Measurements from ENCODE around the gene ASCC2. TPM values are rescaled to one million over a fixed set of nuclear protein-coding genes. Genes with fewer than 3 reads are reported as not detected.
A peak's percentile ranks its signal among the peaks of the same experiment; 100 is the strongest.
"Not testable (repeated sequence)": the region's sequence is repeated elsewhere in the genome, so short reads cannot be mapped to it uniquely, and the experiment has no call there.

The ASCC2 gene
- total RNA-seq, 2 experiments from 2014 or later: 56.0 to 69.9 TPM

DNA sequence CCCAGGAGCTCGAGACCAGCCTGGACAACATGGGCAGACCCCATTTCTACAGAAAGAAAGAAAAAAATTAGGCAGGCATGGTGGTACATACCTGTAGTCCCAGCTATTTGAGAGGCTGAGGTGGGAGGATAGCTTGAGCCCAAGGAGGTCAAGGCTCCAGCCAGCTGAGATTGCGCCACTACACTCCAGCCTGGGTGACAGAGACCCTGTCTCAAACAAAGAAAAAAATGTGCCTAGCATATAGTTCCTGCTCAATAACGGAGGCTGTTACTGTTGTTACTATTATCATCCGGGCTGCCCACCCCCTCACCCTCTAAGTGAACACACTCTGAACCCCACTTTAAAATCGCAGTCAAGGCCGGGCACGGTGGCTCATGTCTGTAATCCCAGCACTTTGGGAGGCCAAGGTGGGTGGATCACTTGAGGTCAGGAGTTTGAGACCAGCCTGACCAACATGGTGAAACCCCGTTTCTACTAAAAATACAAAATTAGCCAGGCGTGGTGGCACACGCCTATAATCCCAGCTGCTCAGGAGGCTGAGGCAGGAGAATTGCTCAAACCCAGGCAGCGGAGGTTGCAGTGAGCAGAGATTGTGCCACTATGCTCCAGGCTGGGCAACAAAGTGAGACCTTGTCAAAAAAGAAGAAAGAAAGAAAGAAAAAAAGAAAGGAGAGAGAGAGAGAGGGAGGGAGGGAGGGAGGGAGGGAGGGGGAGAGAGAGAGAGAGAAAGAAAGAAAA, 83.2 kb downstream of the ASCC2 start:
- intact Hi-C loops (cut with DNase I, micrococcal nuclease); H3K27ac Mint-ChIP-seq; H3K9me3 Mint-ChIP-seq (ENCODE audit: low read depth); POLR2A ChIA-PET; H3K4me1 Mint-ChIP-seq; H3K27me3 Mint-ChIP-seq; ATAC-seq; DNase-seq; H3K4me3 Mint-ChIP-seq; H3K36me3 Mint-ChIP-seq (ENCODE audit: low read depth): not testable (repeated sequence)
- CTCF ChIA-PET: interaction anchor here (0.6 kb wide), 1 partner anchor 27 kb away, joined by 3 read pairs; no protein-coding TSS in a partner anchor

DNA sequence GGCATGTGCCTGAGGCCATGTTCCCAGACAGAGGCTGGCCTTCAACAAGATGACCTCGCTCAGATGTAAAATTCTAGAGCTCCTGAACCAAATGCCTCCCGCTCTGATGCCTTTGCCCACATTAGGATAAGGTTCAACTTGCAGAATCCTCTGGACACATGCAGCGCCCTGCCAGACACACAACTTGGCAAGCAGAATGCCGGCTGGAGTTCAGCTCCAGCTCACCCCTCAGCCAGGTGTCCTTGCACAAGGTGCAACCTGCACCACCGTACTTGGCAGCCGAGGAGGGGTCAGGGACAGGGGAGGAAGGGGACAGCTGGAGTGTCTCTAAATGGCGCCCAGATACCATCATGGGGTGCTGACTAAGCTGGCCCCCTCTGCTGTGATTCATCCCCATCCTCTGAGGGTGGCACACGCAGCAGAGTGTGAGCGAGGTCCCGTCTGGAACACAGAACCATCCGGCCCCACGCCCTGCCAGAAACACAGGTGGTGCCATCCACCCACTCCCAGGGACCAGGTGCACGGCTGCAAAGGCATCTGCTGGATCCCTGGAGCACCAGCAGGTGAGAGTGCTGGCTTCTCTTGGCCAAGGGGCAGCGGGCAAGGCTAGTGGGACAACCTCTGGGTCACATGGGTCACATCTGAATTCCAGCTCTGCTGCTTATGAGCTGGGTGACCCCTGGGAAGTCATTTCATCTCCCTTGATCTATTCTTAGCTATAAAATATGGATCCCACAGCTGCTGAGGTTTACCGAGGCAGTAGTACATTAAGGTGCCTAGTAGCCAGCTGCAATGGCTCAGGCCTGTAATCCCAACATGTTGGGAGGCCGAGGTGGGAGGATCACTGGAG, 84.0 kb downstream of the ASCC2 start:
- Mint-ChIP-seq H3K4me3 (no peak overlapping the region), H3K9me3 (ENCODE audit: low read depth) (no peaks in the 10 kb centered on the region), H3K27me3 (no peaks in the 10 kb centered on the region), H3K36me3 (ENCODE audit: low read depth) (peaks cover 8% of the 10 kb centered on the region), H3K4me1 (peaks cover 6% of the 10 kb centered on the region), H3K27ac (no peak overlapping the region)
- intact Hi-C loops (cut with DNase I, micrococcal nuclease): no loop called here
- no peak for ATAC-seq
- POLR2A ChIA-PET: no interaction called here
- DNase-seq: no peak
- CTCF ChIA-PET: interaction anchor here (0.6 kb wide), 1 partner anchor 26 kb away, joined by 3 read pairs; no protein-coding TSS in a partner anchor

DNA sequence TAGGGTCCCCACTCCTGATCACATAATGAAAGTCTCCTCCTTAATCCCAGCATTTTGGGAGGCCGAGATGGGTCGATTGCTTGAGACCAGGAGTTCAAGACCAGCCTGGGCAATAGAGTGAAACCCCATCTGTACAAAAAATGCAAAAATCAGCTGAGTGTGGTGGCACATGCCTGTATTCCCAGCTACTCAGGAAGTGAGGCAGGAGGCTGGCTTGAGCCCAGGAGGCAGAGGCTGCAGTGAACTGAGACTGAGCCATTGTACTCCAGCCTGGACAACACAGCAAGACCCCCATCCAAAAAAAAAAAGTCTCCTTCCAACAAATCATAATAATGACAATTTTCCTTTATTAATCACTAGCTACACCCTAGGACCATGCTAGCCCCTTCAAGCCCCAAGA, 86.4 kb downstream of the ASCC2 start:
- Mint-ChIP-seq H3K4me1 (peaks cover 6% of the 10 kb centered on the region), H3K9me3 (ENCODE audit: low read depth) (no peaks in the 10 kb centered on the region), H3K27me3 (no peaks in the 10 kb centered on the region), H3K36me3 (ENCODE audit: low read depth) (peaks cover 12% of the 10 kb centered on the region), H3K4me3 (no peak overlapping the region), H3K27ac (peak overlapping the region; percentile 42)
- intact Hi-C loops (cut with DNase I, micrococcal nuclease): no loop called here
- ChIA-PET CTCF (interaction anchor here (0.8 to 1.2 kb wide), 2 partner anchors 21 to 471 kb away, joined by 3 to 4 read pairs; no protein-coding TSS in a partner anchor), POLR2A (interaction anchor here (0.7 kb wide), 1 partner anchor 585 kb away, joined by 11 read pairs; no protein-coding TSS in a partner anchor)
- no peak for ATAC-seq
- DNase-seq: no peak

DNA sequence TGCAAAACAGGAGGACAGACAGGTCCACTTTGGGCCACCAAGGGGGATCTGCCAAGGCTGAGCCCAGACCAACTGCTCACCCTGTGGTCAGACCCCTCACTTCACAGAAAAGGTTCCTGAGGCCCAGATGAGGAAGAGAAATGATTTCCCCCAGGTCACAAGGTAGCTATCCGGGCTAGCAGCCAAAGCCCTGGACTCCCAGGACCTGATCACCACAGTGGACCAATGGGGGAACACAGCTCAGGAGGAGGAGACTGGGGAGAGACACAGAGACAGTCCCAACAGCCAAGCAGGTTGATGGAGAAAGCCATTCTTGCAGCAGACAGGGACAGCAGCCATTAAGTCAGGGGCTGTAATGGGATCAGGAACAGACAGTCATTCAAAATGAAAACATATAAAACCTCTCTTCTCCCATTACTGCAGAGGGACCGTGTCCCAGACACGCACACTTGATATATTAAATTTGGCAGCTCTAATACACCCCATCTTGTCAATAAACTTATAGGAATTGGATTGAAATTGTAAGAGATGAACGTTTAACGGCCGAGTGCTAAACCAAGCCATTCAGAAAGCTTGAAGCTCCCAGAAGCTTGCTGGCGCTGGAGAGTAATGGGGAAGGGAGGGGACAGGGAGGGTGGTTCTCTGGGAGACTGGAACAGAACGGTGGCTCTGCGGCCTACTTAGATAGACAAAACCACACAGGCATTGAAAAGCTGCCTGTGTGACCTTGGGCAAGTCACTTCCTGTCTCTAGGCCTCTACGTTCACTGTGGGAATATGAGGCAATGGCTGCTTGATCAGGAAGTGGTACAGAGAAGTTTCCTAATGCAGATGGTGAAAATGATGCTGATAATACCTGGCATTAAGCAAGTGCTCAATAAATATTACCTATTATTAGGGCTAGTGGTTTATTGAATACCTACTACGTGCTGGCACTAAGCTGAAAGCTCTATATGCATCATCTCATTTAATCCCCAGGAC, 87.2 kb downstream of the ASCC2 start:
- no peaks in the 10 kb centered on the region for H3K27me3 Mint-ChIP-seq
- ChIA-PET POLR2A (no interaction called here), CTCF (interaction anchor here (0.8 to 1.0 kb wide), 2 partner anchors 254 to 472 kb away, joined by 3 to 4 read pairs; no protein-coding TSS in a partner anchor)
- peak; percentile 74 for ATAC-seq
- no peaks in the 10 kb centered on the region for H3K9me3 Mint-ChIP-seq (ENCODE audit: low read depth)
- H3K4me3 Mint-ChIP-seq: no peak overlapping the region
- peaks cover 6% of the 10 kb centered on the region for H3K4me1 Mint-ChIP-seq
- peaks cover 12% of the 10 kb centered on the region for H3K36me3 Mint-ChIP-seq (ENCODE audit: low read depth)
- peak; percentile 34 for DNase-seq
- intact Hi-C loops (cut with DNase I, micrococcal nuclease): no loop called here
- peak overlapping the region; percentile 73 for H3K27ac Mint-ChIP-seq

DNA sequence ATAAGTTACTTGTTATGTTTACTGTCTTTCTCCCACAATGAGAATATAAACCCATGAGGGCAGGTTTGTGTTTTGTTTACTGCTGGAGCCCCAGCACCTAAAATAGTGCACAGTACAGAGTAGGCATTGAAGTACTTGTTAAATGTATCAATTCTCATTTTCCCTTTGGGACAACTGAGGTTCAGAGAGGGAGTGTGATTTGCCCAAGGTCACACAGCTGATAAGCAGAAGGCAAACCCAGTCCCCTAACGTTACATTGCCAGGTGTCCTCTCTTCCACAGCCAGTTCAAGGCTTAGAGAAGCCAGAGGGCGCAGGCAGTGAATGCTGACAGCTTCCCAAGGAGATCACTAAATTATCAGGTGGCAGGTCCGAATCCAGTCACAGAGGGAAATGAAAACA, 88.0 kb downstream of the ASCC2 start:
- POLR2A ChIA-PET: no interaction called here
- no peak overlapping the region for H3K27ac Mint-ChIP-seq

DNA sequence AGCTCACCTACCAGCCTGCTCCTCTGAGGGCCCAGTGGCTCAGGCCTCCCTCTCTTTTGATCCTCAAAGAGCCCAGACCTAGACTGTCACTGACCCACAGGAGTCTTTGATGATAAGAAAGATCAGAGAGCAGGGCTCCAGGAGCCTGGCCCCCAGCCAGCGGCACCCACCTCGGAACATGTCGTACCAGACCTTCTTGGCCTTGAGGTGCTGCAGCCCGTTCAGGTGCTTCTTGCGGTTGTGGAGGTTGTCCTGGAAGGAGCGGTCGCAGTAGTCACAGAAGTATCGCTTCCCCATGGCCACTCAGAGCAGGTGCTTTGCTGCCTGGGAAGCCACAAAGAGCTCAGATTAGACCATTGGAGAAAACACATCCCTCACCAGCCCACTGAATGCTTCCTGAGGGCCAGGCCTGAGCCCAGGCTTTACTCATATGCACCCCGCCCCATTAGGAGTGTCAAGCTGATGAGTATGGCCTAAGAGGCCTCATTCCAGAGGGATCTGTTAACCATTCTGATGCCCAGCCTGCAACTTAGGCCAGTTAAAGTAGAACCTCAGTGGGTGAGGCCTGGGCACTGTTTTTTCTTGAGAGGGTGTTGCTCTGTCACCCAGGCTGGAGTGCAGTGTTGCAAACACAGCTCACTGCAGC, 89.7 kb downstream of the ASCC2 start:
- no peak for DNase-seq
- Mint-ChIP-seq H3K36me3 (ENCODE audit: low read depth) (peaks cover 14% of the 10 kb centered on the region), H3K27me3 (no peaks in the 10 kb centered on the region), H3K4me3 (no peak overlapping the region), H3K4me1 (peaks cover 6% of the 10 kb centered on the region), H3K27ac (no peak overlapping the region), H3K9me3 (ENCODE audit: low read depth) (no peaks in the 10 kb centered on the region)
- ATAC-seq: no peak
- intact Hi-C loops (cut with DNase I, micrococcal nuclease): no loop called here
- CTCF ChIA-PET: interaction anchor here (0.6 kb wide), 1 partner anchor 17 kb away, joined by 3 read pairs; no protein-coding TSS in a partner anchor
- POLR2A ChIA-PET: no interaction called here

More for the DNA sequence above, 88.0 kb downstream of the ASCC2 start:
- no peaks in the 10 kb centered on the region for H3K27me3 Mint-ChIP-seq
- no peak for DNase-seq
- intact Hi-C loops (cut with DNase I, micrococcal nuclease): no loop called here
- CTCF ChIA-PET: no interaction called here
- ATAC-seq: no peak
- H3K4me1 Mint-ChIP-seq: peaks cover 6% of the 10 kb centered on the region
- peaks cover 14% of the 10 kb centered on the region for H3K36me3 Mint-ChIP-seq (ENCODE audit: low read depth)
- no peak overlapping the region for H3K4me3 Mint-ChIP-seq
- H3K9me3 Mint-ChIP-seq (ENCODE audit: low read depth): no peaks in the 10 kb centered on the region

DNA sequence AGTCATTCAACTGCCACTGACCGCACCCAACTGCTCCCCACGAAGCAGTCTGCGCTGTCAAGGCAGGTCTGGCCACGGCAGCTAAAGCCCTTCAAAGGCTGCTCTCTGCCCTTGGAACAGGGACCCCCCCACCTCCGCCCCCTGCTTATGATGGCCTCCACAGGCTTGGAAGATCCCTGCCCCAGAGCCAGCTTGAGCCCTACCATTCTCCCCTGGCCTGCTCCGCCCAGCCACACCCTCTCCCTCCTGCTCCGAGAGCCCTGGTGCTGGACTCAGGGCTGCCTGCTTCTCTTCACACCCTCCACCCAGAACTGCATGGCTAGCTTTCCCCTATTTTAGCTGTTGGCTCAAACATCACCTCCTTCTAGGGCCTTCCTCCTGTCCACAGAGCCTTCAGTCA, 90.2 kb downstream of the ASCC2 start:
- Mint-ChIP-seq H3K27me3 (no peaks in the 10 kb centered on the region), H3K27ac (no peak overlapping the region), H3K4me1 (peaks cover 6% of the 10 kb centered on the region), H3K36me3 (ENCODE audit: low read depth) (peaks cover 14% of the 10 kb centered on the region), H3K9me3 (ENCODE audit: low read depth) (no peaks in the 10 kb centered on the region), H3K4me3 (no peak overlapping the region)
- DNase-seq (no peak), ATAC-seq (no peak)
- ChIA-PET CTCF (interaction anchor here (0.6 kb wide), 1 partner anchor 17 kb away, joined by 3 read pairs; no protein-coding TSS in a partner anchor), POLR2A (no interaction called here)
- intact Hi-C loops (cut with DNase I, micrococcal nuclease): no loop called here

DNA sequence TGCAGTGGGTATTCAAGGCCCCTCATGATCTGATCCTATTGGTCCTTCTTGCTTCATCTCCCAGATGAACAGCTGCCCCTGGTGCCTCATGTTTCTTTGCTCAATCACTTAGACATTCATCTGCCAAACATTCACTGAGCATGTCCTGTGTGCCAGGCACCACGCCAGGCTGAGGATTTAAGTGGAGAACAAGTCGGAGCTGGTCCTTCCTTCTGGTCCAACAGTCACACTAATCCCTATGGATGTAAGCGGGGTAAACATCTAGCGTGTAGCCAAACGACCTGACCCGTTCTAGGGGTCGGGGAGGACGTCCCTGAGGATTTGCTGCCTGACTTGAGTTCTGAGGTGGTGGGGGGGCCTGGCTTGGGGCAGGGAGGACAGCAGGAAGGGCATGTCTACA, 93.2 kb downstream of the ASCC2 start:
- intact Hi-C loops (cut with DNase I, micrococcal nuclease): no loop called here
- no peaks in the 10 kb centered on the region for H3K27me3 Mint-ChIP-seq
- POLR2A ChIA-PET: no interaction called here
- H3K4me1 Mint-ChIP-seq: no peaks in the 10 kb centered on the region
- H3K4me3 Mint-ChIP-seq: no peak overlapping the region
- peaks cover 8% of the 10 kb centered on the region for H3K36me3 Mint-ChIP-seq (ENCODE audit: low read depth)
- DNase-seq: no peak
- no peaks in the 10 kb centered on the region for H3K9me3 Mint-ChIP-seq (ENCODE audit: low read depth)
- CTCF ChIA-PET: interaction anchor here (1.6 kb wide), 1 partner anchor 31 kb away, joined by 3 read pairs; no protein-coding TSS in a partner anchor
- H3K27ac Mint-ChIP-seq: no peak overlapping the region
- ATAC-seq: no peak

DNA sequence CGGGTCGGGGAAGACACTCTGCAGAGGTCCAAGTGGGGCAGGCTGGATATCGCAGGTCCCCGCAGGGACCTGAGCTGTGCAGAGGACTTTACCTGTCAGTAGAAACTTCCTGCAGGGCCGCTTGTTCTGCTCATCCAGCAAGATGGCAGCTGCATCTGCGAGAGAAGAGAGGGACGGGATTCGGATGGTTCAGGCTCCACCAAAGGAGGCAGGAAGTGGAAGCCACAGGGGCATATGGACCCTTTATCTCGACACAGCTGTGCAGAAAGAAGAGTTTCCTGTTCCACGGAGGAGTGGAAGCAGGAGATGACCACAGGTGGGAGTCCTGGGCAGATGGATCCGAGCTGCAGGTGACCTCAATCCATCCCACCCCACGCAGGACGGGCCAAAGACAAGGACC, 95.7 kb downstream of the ASCC2 start:
- Mint-ChIP-seq H3K4me1 (no peaks in the 10 kb centered on the region), H3K27me3 (no peaks in the 10 kb centered on the region), H3K36me3 (ENCODE audit: low read depth) (peaks cover 5% of the 10 kb centered on the region), H3K27ac (no peak overlapping the region), H3K9me3 (ENCODE audit: low read depth) (no peaks in the 10 kb centered on the region), H3K4me3 (no peak overlapping the region)
- ChIA-PET POLR2A (no interaction called here), CTCF (interaction anchor here (0.6 kb wide), 2 partner anchors 42 to 575 kb away, joined by 3 read pairs; no protein-coding TSS in a partner anchor)
- DNase-seq (no peak), ATAC-seq (no peak)
- intact Hi-C loops (cut with DNase I, micrococcal nuclease): no loop called here

DNA sequence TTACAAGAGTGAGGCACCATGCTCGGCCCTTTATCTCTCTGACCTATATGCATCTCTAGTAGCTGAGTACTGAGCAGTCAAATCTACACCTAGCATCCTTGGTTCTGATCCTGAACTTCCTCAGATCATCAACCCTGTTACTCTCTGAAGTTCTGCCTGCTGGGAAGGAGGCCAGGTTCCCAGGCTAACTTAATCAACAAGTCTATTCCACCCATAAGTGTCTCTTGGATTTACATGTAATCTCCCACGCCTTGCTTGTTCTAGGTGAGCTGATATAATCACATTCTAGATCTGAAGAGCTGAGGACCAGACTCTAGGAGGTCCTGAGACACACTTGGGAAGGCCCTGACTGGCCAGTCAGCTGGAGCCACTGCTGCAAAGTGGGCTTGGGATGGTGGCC, 96.1 kb downstream of the ASCC2 start:
- DNase-seq (no peak), ATAC-seq (no peak)
- no peaks in the 10 kb centered on the region for H3K27me3 Mint-ChIP-seq
- H3K4me1 Mint-ChIP-seq: no peaks in the 10 kb centered on the region
- POLR2A ChIA-PET: no interaction called here
- no peak overlapping the region for H3K4me3 Mint-ChIP-seq
- intact Hi-C loops (cut with DNase I, micrococcal nuclease): no loop called here
- CTCF ChIA-PET: interaction anchor here (0.6 kb wide), 4 partner anchors 41 to 575 kb away, joined by 3 read pairs; no protein-coding TSS in a partner anchor
- H3K27ac Mint-ChIP-seq: no peak overlapping the region
- H3K9me3 Mint-ChIP-seq (ENCODE audit: low read depth): no peaks in the 10 kb centered on the region
- H3K36me3 Mint-ChIP-seq (ENCODE audit: low read depth): peaks cover 5% of the 10 kb centered on the region

Measured in activated CD4-positive, alpha-beta T cell treated with anti-CD3 and anti-CD28 coated beads for 36 hours (primary cell).